AG10803 (cell line): ENCODE results near the gene F7.

Experiments
- DNase-seq: peaks from one replicate; pipeline ENCODE4 v3.0.0; 2010; ENCODE audit warnings: low read depth
- H3K4me3 ChIP-seq: 2 replicates; pipeline ENCODE4 v1.5.1; 2011; ENCODE audit warnings: mild to moderate bottlenecking, low read length, control low read depth
- CTCF ChIP-seq: conservative IDR thresholded peaks from 2 replicates; pipeline ENCODE4 v1.5.1; 2011; ENCODE audit warnings: mild to moderate bottlenecking, low read length, control low read depth, inconsistent platforms

The F7 gene

GRCh38 chr13:113060557-113061270 is 44.9 kb upstream of the F7 start:
- no peak for DNase-seq
- H3K4me3 ChIP-seq: no peak overlapping the region
- TF ChIP-seq CTCF: no peak

- no peak for TF ChIP-seq CTCF
- DNase-seq: no peak
- H3K4me3 ChIP-seq: no peak overlapping the region
Measured at GRCh38 chr13:113061271-113061625, 44.3 kb upstream of the F7 start.

- no peak for DNase-seq
- no peak for TF ChIP-seq CTCF
- no peak overlapping the region for H3K4me3 ChIP-seq
Measured at GRCh38 chr13:113061796-113062425, 43.7 kb upstream of the F7 start.

GRCh38 chr13:113062691-113063090 is 42.9 kb upstream of the F7 start:
- no peak overlapping the region for H3K4me3 ChIP-seq
- no peak for TF ChIP-seq CTCF
- no peak for DNase-seq

GRCh38 chr13:113063091-113063491 is 42.5 kb upstream of the F7 start:
- TF ChIP-seq CTCF: no peak
- DNase-seq: no peak
- H3K4me3 ChIP-seq: no peak overlapping the region

GRCh38 chr13:113064000-113064533 is 41.5 kb upstream of the F7 start:
- no peak for DNase-seq
- no peak overlapping the region for H3K4me3 ChIP-seq
- no peak for TF ChIP-seq CTCF
